Naive thymus-derived CD4-positive, alpha-beta T cell (primary cell): ENCODE results near the gene RRP1B. TPM values are rescaled to one million over a fixed set of nuclear protein-coding genes. Genes with fewer than 3 reads are reported as not detected.

Experiments
- ATAC-seq: fragments of 150-1000 bp; cut with Tn5 transposase; 2 replicates; pipeline ENCODE4 v1.10.0; 2021; ENCODE audit warnings: mild to moderate bottlenecking, moderate library complexity
- CTCF ChIA-PET: fragments of 350-600 bp; sonication (Branson Sonifier 250); formaldehyde crosslinking; loops from one replicate; lab custom pipeline; 2021; ENCODE audit warnings: antibody characterized with exemption; lab: Charles Lee
- POLR2A ChIA-PET: fragments of 350-600 bp; sonication (Branson Sonifier 250); formaldehyde crosslinking; loops from one replicate; lab custom pipeline; 2021; ENCODE audit warnings: antibody characterized with exemption, inconsistent platforms; lab: Charles Lee
- DNase-seq, 9 donors: peaks; one replicate each; pipeline versions ENCODE4 v3.0.0 to v3.0.0-alpha.2; 2020 to 2022; ENCODE audit warnings: mixed read lengths in 1 of 9
- H3K27ac ChIP-seq: one replicate; pipeline ENCODE4 v1.7.0; 2013; ENCODE audit warnings: mild to moderate bottlenecking, low read depth, low read length, moderate library complexity
- H3K27me3 ChIP-seq, 2 donors: one replicate each; pipeline ENCODE4 v1.7.0; 2013; ENCODE audit warnings: low read length in 2 of 2, mild to moderate bottlenecking in 2 of 2, moderate library complexity in 2 of 2; ENCODE audit not compliant: control insufficient read depth in 2 of 2, insufficient read depth in 2 of 2
- H3K36me3 ChIP-seq, 3 experiments: 1 replicate in 2 of 3; 2 replicates in 1 of 3; pipeline ENCODE4 v1.7.0; 2013; ENCODE audit warnings: low read length in 3 of 3, mild to moderate bottlenecking in 3 of 3, moderate library complexity in 1 of 3; ENCODE audit not compliant: insufficient read depth in 3 of 3, control insufficient read depth in 2 of 3
- H3K4me1 ChIP-seq, 2 donors: one replicate each; pipeline ENCODE4 v1.7.0; 2013; ENCODE audit warnings: low read length in 2 of 2, mild to moderate bottlenecking in 2 of 2, moderate library complexity in 1 of 2; ENCODE audit not compliant: control insufficient read depth in 2 of 2, insufficient read depth in 2 of 2
- H3K4me3 ChIP-seq: 2 replicates; pipeline ENCODE4 v1.7.0; 2013; ENCODE audit warnings: mild to moderate bottlenecking, low read length
- H3K9me3 ChIP-seq, 3 experiments: 1 replicate in 2 of 3; 2 replicates in 1 of 3; pipeline ENCODE4 v1.7.0; 2013; ENCODE audit warnings: low read length in 3 of 3; ENCODE audit not compliant: control insufficient read depth in 2 of 3
- H3K27ac Mint-ChIP-seq, 9 donors: one replicate each; pipeline ENCODE4 v1.8.0; 2020 to 2022; ENCODE audit warnings: mixed read lengths in 9 of 9, mild to moderate bottlenecking in 8 of 9, moderate library complexity in 5 of 9, inconsistent platforms in 2 of 9
- H3K27me3 Mint-ChIP-seq, 5 donors: one replicate each; pipeline ENCODE4 v1.8.0; 2021 to 2022; ENCODE audit warnings: mixed read lengths in 5 of 5, mild to moderate bottlenecking in 1 of 5
- H3K36me3 Mint-ChIP-seq, 5 donors: one replicate each; pipeline ENCODE4 v1.8.0; 2020 to 2022; ENCODE audit warnings: mixed read lengths in 5 of 5, mild to moderate bottlenecking in 3 of 5, inconsistent platforms in 1 of 5
- H3K4me1 Mint-ChIP-seq, 7 donors: one replicate each; pipeline ENCODE4 v1.8.0; 2020 to 2022; ENCODE audit warnings: mixed read lengths in 7 of 7, mild to moderate bottlenecking in 3 of 7, inconsistent platforms in 1 of 7
- H3K4me3 Mint-ChIP-seq, 10 donors: one replicate each; pipeline ENCODE4 v1.8.0; 2020 to 2022; ENCODE audit warnings: mild to moderate bottlenecking in 10 of 10, mixed read lengths in 10 of 10, moderate library complexity in 6 of 10, inconsistent platforms in 2 of 10
- H3K9me3 Mint-ChIP-seq, 11 donors: one replicate each; pipeline ENCODE4 v1.8.0; 2020 to 2022; ENCODE audit warnings: mixed read lengths in 11 of 11, mild to moderate bottlenecking in 4 of 11, inconsistent platforms in 1 of 11, moderate library complexity in 1 of 11
- intact Hi-C, 2 donors: fragments of 100-400 bp; cut with micrococcal nuclease; formaldehyde crosslinking; loops; one replicate each; pipeline ENCODE4 v1.15.1; 2023
- microRNA-seq: library from miRNA; unstranded; fragments of <30 nt; microRNA quantifications from one replicate; pipeline ENCODE4 v1.2.0, GENCODE V29; 2022; ENCODE audit warnings: borderline microRNAs expressed
- polyA plus RNA-seq, 2 donors: library from polyadenylated mRNA; unstranded; fragments of 300-500 nt; fragmentation: Illumina TruSeq; gene quantifications; one replicate each; pipeline ENCODE4 v1.2.3, GENCODE V29; 2021
- total RNA-seq, 6 experiments: library from RNA in 5 of 6; stranded (reverse) in 5 of 6; gene quantifications; 1 replicate in 5 of 6; 2 replicates in 1 of 6; pipeline ENCODE4 v1.2.3 and lab custom pipeline; 2021 to 2026

Gene RRP1B
- total and polyA plus RNA-seq, 7 experiments from 2014 or later = 23.9 to 49.3 (median 39.6) TPM

DNA sequence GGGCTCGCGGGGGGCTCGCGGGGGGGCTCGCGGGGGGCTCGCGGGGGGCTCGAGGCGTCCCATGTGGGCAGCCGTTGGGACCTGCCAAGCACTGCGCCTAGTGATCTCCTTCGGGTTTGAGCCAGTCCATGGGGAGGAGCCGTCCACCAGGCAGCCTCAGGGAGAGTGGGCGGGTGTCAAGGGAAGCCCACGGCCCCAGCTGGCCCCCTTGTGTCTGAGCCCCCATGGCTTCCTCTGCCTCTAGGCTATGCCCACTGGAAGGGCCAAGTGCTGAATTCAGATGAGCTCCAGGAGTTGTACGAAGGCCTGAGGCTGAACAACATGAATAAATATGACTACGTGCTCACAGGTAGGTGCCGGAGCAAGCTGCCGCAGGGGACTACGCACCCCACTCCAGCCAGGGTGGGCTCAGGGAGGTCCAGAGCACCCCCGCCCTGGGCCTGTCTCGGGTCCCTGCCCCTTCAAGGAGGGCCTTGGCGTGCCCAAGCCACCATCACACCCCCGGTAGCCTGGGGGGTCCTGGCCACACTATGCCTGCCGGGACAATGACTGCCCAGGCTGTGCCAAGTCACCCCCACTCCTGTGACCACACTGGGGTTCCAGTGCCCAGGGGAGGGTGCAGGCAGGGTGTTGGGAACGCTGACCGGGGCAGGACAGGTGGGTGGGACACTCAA, 82.2 kb downstream of the RRP1B start:
- Histone ChIP-seq H3K4me1 (no peaks in the 10 kb centered on the region), H3K27me3 (no peaks in the 10 kb centered on the region), H3K36me3 (peaks cover 0 to 44% (median 3%) of the 10 kb centered on the region in 3 experiments), H3K27ac (no peak overlapping the region), H3K4me3 (no peak overlapping the region), H3K9me3 (no peaks in the 10 kb centered on the region)
- Mint-ChIP-seq H3K4me3 (no peak overlapping the region), H3K4me1 (peaks cover 0 to 9% (median 7%) of the 10 kb centered on the region in 7 donors), H3K27me3 (no peaks in the 10 kb centered on the region), H3K9me3 (no peaks in the 10 kb centered on the region), H3K27ac (peak overlapping the region in 1 of 9 donors; percentile 48), H3K36me3 (peaks cover 4 to 29% (median 7%) of the 10 kb centered on the region in 5 donors)
- DNase-seq (no peak), ATAC-seq (no peak)
- CTCF ChIA-PET = no interaction called here
- intact Hi-C loops = no loop called here
- POLR2A ChIA-PET = interaction anchor here (1.1 kb wide), 1 partner anchor 11 kb away, joined by 4 read pairs; no protein-coding TSS in a partner anchor

DNA sequence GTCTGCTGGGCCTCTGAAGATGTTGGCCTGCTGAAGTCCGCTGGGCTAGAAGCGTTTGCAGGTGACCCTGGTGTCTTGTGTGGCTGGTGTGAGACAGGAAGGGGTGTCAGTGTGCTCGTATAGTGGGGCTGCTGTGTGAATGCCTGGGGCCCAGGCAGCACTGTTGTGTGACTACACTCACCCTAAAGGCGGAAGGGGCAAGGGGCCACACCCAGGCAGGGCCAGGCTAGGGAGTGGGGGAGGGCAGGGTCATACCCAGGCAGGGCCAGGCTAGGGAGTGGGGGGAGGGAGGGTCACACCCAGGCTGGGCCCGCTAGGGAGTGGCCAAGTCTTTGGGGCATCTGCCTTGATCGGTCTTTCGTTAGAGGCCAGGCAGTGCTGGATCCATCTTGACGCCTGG, 84.6 kb downstream of the RRP1B start:
- Mint-ChIP-seq H3K27ac (no peak overlapping the region), H3K36me3 (peaks cover 4 to 28% (median 7%) of the 10 kb centered on the region in 5 donors), H3K4me3 (no peak overlapping the region), H3K27me3 (no peaks in the 10 kb centered on the region), H3K4me1 (peaks cover 0 to 9% (median 7%) of the 10 kb centered on the region in 7 donors), H3K9me3 (no peaks in the 10 kb centered on the region)
- ATAC-seq (no peak), DNase-seq (no peak)
- H3K27ac ChIP-seq = no peak overlapping the region
- H3K4me3 ChIP-seq = no peak overlapping the region
- ChIA-PET CTCF (no interaction called here), POLR2A (no interaction called here)
- no peaks in the 10 kb centered on the region for H3K4me1 ChIP-seq
- H3K27me3 ChIP-seq = no peaks in the 10 kb centered on the region
- intact Hi-C loops = no loop called here
- H3K9me3 ChIP-seq = no peaks in the 10 kb centered on the region
- H3K36me3 ChIP-seq = peaks cover 0 to 48% (median 0%) of the 10 kb centered on the region in 3 experiments

DNA sequence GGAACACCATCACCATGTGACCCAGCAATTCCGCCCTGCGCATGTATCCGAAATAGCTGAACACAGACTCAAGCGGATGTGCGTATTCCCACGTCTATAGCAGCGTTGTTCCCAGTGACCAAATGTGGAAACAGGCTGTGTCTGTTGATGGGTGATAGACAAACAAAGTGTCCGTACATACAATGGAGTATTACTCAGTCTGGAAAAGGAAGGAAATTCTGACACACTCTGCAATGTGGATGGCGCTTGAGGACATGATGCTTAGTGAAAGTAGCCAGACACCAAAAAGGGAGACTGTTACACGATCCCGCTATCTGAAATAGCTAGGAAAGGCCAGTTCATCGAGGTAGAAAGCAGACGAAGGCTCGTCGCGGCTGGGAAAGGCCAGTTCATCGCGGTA, 85.4 kb downstream of the RRP1B start:
- Histone ChIP-seq H3K4me1 (no peaks in the 10 kb centered on the region), H3K36me3 (peaks cover 0 to 51% (median 0%) of the 10 kb centered on the region in 3 experiments), H3K27ac (no peak overlapping the region), H3K4me3 (no peak overlapping the region), H3K27me3 (no peaks in the 10 kb centered on the region), H3K9me3 (no peaks in the 10 kb centered on the region)
- POLR2A ChIA-PET = no interaction called here
- no peak for DNase-seq
- peaks cover 0 to 8% (median 4%) of the 10 kb centered on the region in 7 donors for H3K4me1 Mint-ChIP-seq
- intact Hi-C loops = no loop called here
- no peaks in the 10 kb centered on the region for H3K9me3 Mint-ChIP-seq
- H3K27me3 Mint-ChIP-seq = no peaks in the 10 kb centered on the region
- CTCF ChIA-PET = no interaction called here
- peaks cover 4 to 27% (median 7%) of the 10 kb centered on the region in 5 donors for H3K36me3 Mint-ChIP-seq
- H3K27ac Mint-ChIP-seq = no peak overlapping the region
- peak overlapping the region in 1 of 10 donors; percentile 17 for H3K4me3 Mint-ChIP-seq
- no peak for ATAC-seq

Small RNAs within 50 kb of the gene (microRNA-seq; reads per million reads assigned to microRNA genes)
- not detected for gene MIR6070

Other genes starting within 250 kb of the RRP1B start
- gene SIK1, start 232.4 kb upstream of the RRP1B start, total RNA-seq = 100 to 1,000 TPM in 2 of 5 experiments, 10 to 100 TPM in 1, 1 to 10 TPM in 2; 1.5 to 414 (median 10.7) TPM
- gene SIK1, start 232.4 kb upstream of the RRP1B start, polyA plus RNA-seq = under 1 TPM in 1 of 2 donors, not detected in 1; 0.21 TPM
- 1 to 10 TPM in 1 of 5 experiments, under 1 TPM in 4; 0.31 to 1.4 (median 0.91) TPM for gene HSF2BP, start 72 bp upstream of the RRP1B start, total RNA-seq
- under 1 TPM; 0.28 to 0.81 TPM for gene HSF2BP, start 72 bp upstream of the RRP1B start, polyA plus RNA-seq
- 100 to 1,000 TPM in 1 of 5 experiments, 10 to 100 TPM in 4; 71.1 to 103 (median 97.0) TPM for gene PDXK, start 59.6 kb downstream of the RRP1B start, total RNA-seq
- gene PDXK, start 59.6 kb downstream of the RRP1B start, polyA plus RNA-seq = 10 to 100 TPM; 27.8 to 40.3 TPM
- gene CSTB, start 116.7 kb downstream of the RRP1B start, total RNA-seq = 10 to 100 TPM; 14.7 to 66.5 (median 36.6) TPM
- 10 to 100 TPM; 52.2 to 59.7 TPM for gene CSTB, start 116.7 kb downstream of the RRP1B start, polyA plus RNA-seq
- gene RRP1, start 130.0 kb downstream of the RRP1B start, total RNA-seq = 10 to 100 TPM; 24.2 to 33.1 (median 28.8) TPM
- gene RRP1, start 130.0 kb downstream of the RRP1B start, polyA plus RNA-seq = 10 to 100 TPM; 10.1 to 21.8 TPM
- 100 to 1,000 TPM in 1 of 5 experiments, 10 to 100 TPM in 4; 58.4 to 121 (median 69.0) TPM for gene AGPAT3, start 205.7 kb downstream of the RRP1B start, total RNA-seq
- 10 to 100 TPM; 11.4 to 16.1 TPM for gene AGPAT3, start 205.7 kb downstream of the RRP1B start, polyA plus RNA-seq